Liver (tissue), 3 donors: ENCODE results near the gene GOLGA8S.
"Not testable (repeated sequence)": the region's sequence is repeated elsewhere in the genome, so short reads cannot be mapped to it uniquely, and the experiment has no call there.

Experiments used
- ATF3 ChIP-seq: IDR thresholded peaks from 2 replicates; pipeline ENCODE4 v1.6.1; 2016; ENCODE audit warnings: antibody characterized with exemption
- CTCF ChIP-seq: fragments of 150-350 bp; IDR thresholded peaks from 2 replicates; pipeline ENCODE4 v1.5.1; 2017; ENCODE audit warnings: improper control_type of control experiment, low read depth, low read length; ENCODE audit not compliant: missing input control
- EGR1 ChIP-seq, 2 donors: IDR thresholded peaks; 2 replicates each; pipeline ENCODE4 v1.6.1; 2016 to 2018; ENCODE audit warnings: antibody characterized with exemption in 2 of 2, low read depth in 2 of 2
- FOXA1 ChIP-seq: IDR thresholded peaks from 2 replicates; pipeline ENCODE4 v1.6.1; 2016; ENCODE audit warnings: antibody characterized with exemption
- FOXA2 ChIP-seq: IDR thresholded peaks from 2 replicates; pipeline ENCODE4 v1.6.1; 2016; ENCODE audit warnings: antibody characterized with exemption
- HNF4A ChIP-seq, 2 donors: conservative IDR thresholded peaks; 2 replicates each; pipeline ENCODE4 v1.6.1; 2016; ENCODE audit warnings: antibody characterized with exemption in 2 of 2, mild to moderate bottlenecking in 2 of 2
- HNF4G ChIP-seq: IDR thresholded peaks from 2 replicates; pipeline ENCODE4 v1.6.1; 2016; ENCODE audit warnings: antibody characterized with exemption
- JUND ChIP-seq, 2 donors: IDR thresholded peaks; 2 replicates each; pipeline ENCODE4 v1.6.1; 2016; ENCODE audit warnings: antibody characterized with exemption in 2 of 2
- MAX ChIP-seq: IDR thresholded peaks from 2 replicates; pipeline ENCODE4 v1.6.1; 2016; ENCODE audit warnings: antibody characterized with exemption
- REST ChIP-seq: IDR thresholded peaks from 2 replicates; pipeline ENCODE4 v1.6.1; 2016; ENCODE audit warnings: antibody characterized with exemption, mild to moderate bottlenecking
- RXRA ChIP-seq, 2 donors: IDR thresholded peaks; 2 replicates each; pipeline ENCODE4 v1.6.1; 2017 to 2018; ENCODE audit warnings: antibody characterized with exemption in 2 of 2, mild to moderate bottlenecking in 1 of 2
- TAF1 ChIP-seq: conservative IDR thresholded peaks from 2 replicates; pipeline ENCODE4 v1.6.1; 2016; ENCODE audit warnings: antibody characterized with exemption, mild to moderate bottlenecking
- YY1 ChIP-seq: IDR thresholded peaks from 2 replicates; pipeline ENCODE4 v1.6.1; 2016; ENCODE audit warnings: antibody characterized with exemption, mild to moderate bottlenecking
- ZBTB33 ChIP-seq: IDR thresholded peaks from 2 replicates; pipeline ENCODE4 v1.6.1; 2016; ENCODE audit warnings: antibody characterized with exemption
- donor health status: healthy.
- donor health status: healthy.

GRCh38 chr15:23304805-23305204 lies 49.7 kb upstream of the GOLGA8S start:
- TF ChIP-seq CTCF; MAX; EGR1 (IDR thresholded peaks at IDR 0.05; ENCODE audit: low read depth in 2 of 2); REST; YY1; RXRA (IDR thresholded peaks at IDR 0.05); ATF3; HNF4G; ZBTB33; TAF1; FOXA2; FOXA1; HNF4A (conservative IDR thresholded peaks at IDR 0.05); JUND (IDR thresholded peaks at IDR 0.05): not testable (repeated sequence)
